Hindlimb muscle (tissue), 1 donor: ENCODE data around the gene C9orf72. TPM values are rescaled to one million over a fixed set of nuclear protein-coding genes. Genes with fewer than 3 reads are reported as not detected.

Source experiments
- DNase-seq: peaks from one replicate; pipeline ENCODE4 v3.0.0-alpha.2; 2013
- polyA plus RNA-seq: library from polyadenylated mRNA; unstranded; fragments of 120-200 nt; gene quantifications from one replicate; pipeline ENCODE4 v1.2.1, GENCODE V29; 2013; ENCODE audit not compliant: insufficient read length

The C9orf72 gene
- polyA plus RNA-seq, 1 donor = 17.7 TPM

GRCh38 chr9:27573634-27574590 is 631 bp upstream of the C9orf72 start:
- DNase-seq = peak; percentile 96

DNA sequence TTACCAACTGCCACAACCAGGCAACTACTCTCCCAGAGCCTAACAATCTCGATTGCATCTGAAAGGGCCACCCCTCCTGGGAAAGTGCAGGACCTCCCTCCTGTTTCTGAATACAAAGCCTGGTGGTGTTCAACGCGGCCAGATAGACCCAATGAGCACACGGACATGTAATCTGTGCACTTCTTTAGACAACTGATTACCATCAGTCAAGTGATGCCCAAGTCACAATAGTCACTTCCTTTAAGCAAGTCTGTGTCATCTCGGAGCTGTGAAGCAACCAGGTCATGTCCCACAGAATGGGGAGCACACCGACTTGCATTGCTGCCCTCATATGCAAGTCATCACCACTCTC is 739 bp downstream of the C9orf72 start:
- DNase-seq = no peak

GRCh38 chr9:27572061-27572460 is 1.2 kb downstream of the C9orf72 start:
- DNase-seq = no peak

GRCh38 chr9:27571011-27571410 is 2.3 kb downstream of the C9orf72 start:
- DNase-seq = no peak

GRCh38 chr9:27569406-27569805 is 3.9 kb downstream of the C9orf72 start:
- DNase-seq = no peak

- no peak for DNase-seq
Measured at GRCh38 chr9:27566118-27566517, 7.2 kb downstream of the C9orf72 start.

DNA sequence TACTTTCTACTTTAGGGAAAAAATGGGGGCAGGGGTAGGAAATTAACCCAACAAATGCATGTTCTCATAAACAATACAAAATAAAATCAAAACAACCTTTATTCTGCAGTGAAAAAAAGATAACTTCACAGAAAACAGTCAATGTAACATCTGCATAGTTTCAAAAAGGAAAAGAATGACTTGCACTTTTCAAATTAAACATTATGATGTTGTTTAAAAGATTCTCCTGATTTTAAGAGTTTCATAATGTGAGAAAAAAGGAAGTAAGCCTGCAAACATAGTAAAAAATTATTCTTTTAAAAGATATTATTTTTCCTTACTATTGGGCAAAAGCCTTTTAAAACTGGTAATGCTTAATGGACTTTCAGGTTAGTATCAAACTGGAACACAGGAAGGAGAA is 7.6 kb downstream of the C9orf72 start:
- DNase-seq = no peak

DNA sequence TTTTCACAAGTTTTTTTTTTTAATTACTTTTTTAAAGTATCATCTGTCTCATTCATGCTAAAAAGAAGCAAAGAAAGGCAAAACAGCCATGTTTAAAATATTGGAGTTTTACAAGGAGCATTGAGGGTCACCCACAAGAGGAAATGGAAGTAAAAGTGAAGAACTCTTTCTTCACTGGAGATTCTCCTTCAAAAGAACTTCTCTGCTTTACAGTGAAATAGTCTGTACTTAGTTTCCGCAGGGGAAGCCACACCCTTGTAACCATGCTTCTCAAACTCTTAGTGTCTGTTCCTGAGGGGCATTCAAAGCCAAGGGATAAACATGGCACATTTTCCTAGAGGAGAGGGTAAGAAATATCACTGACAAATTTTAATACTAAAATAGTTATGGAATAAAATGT is 8.6 kb downstream of the C9orf72 start:
- DNase-seq = no peak

GRCh38 chr9:27563738-27564430 is 9.4 kb downstream of the C9orf72 start:
- no peak for DNase-seq

DNA sequence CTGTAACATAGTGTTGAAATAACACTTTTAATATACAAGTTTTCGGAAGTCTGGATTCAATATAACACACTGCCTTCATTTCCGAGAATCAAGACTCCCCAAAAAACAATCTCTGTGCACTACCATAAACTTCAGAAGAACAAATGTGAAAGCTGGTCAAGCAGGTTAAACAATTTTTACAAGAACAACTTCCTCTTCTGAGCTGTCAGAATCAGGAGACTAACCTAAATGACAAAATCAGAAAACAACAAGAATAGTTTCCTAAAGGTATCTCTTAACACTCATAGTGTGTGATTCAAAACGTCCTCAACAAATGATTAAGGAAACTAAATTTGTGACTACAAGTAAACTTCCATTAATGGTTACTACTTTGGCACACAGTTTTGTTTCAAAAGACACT is 11.6 kb downstream of the C9orf72 start:
- DNase-seq = no peak

GRCh38 chr9:27560457-27560856 is 12.8 kb downstream of the C9orf72 start:
- DNase-seq = no peak

- DNase-seq = no peak
Measured at GRCh38 chr9:27558307-27558706, 15.0 kb downstream of the C9orf72 start.

GRCh38 chr9:27556470-27556869 is 16.8 kb downstream of the C9orf72 start:
- DNase-seq = no peak

DNA sequence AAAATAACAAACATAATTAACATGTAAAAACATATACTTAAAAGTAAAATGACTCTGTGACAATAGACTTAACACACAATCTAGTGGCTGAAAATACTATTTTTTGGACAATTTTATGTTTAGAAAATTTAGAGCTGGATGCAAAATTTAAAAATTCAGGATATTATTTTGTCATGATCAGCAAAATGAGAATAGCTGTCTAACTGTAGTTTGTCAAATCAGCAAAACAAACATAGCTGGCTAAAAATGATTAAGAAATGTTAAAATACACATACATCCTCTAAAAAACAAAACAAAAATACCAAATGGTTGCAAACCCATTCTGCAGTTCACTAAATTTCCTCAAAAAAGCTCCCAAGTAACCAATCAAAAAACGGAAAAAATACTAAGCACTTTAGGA is 18.6 kb downstream of the C9orf72 start:
- no peak for DNase-seq

DNA sequence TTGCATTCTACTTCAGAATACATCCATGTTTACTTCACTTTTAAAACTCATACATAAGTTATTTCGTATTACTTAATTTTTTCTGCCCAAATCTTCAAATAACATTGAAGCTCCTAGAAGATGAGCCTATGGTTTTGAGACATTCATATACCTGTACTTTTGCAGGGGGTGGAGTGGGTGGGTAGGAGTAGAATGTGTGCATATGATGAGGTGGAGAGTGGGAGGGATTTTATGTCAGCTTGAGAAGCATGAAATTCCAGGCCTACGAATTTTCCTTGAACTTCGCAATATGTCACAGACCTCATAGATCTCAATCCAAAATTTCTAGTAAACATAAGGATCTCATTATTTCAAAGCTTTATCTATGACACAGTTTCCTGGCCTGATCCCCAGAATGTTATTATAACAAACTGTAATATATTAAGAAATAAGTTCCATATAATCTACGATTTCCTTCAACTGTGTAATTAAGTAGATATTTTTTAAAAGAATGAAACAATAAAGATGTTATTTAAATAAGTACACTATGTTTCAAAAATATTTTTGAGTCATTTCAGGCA is 24.0 kb downstream of the C9orf72 start:
- DNase-seq = no peak

DNA sequence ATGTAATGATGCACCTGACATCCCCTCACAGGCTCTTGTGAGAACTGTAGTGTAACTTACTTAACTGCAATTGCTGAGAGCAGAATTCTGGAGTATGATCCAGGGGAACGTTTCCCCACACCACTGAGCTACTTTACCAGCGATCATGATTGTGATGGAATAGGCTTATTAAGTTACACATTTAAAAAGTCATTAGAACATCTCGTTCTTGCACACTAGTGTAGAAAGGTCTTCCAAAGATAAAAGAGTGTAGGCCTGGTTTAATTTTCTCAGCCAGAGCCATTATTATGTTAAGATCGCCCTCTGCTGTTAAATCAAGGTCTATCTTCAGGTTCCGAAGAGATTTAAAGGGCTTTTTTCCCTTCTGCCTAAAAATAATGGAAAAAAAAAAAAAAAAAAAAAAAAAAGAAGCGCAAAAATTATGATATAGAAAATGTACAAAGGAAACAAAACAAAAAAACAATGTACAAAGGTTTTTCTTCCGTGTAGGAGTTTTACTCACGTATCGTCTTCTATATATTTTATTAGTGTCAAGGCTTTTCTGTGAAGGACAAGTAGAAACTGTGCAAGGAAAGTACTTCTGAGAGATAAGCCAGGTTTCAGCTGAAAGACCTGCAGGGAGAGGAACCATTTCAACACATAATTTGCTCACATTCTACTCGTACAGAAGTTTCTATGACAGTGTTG is 25.1 kb downstream of the C9orf72 start:
- no peak for DNase-seq

DNA sequence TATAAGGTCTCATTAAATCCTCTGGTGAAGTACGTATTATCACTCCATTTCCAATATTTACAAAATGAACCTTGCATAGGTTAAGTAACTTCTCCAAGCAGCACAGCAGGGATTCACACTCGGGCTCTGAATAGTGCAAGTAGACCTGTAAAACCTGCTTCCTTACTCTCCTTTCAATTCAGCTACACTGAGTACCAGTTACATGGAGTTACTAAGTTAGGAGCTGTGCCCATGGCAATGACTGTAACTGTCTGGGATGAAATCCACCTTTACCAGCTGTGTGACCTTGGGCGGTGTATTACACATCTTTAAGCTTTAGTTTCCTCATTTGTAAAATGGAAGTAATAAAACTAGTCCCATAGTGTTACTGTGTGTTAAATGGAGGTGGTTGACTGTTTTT is 27.8 kb downstream of the C9orf72 start:
- DNase-seq = no peak

- DNase-seq = no peak
Measured at GRCh38 chr9:27542508-27542907, 30.8 kb downstream of the C9orf72 start.

- DNase-seq = no peak
Measured at GRCh38 chr9:27541740-27542139, 31.5 kb downstream of the C9orf72 start.

DNA sequence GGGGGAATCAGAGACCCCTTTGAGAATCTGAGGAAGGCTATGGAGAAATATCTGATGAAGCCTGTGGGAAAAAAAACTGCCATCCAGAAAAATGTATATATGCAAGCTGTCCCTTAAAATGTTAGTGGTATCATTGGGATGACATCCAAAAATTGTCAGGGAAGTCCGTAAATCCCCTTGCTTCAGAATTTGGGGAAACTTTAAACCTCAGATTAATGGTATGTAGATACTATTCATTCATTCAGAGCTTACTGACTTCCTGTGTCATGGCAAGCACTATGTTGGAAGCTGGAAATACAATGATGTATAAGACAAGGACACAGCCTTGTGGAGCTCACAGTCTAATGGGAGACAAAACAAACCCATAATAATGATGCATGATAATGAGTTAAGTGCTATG is 32.8 kb downstream of the C9orf72 start:
- no peak for DNase-seq

GRCh38 chr9:27539479-27540441 is 33.5 kb downstream of the C9orf72 start:
- peak; percentile 74 for DNase-seq

DNA sequence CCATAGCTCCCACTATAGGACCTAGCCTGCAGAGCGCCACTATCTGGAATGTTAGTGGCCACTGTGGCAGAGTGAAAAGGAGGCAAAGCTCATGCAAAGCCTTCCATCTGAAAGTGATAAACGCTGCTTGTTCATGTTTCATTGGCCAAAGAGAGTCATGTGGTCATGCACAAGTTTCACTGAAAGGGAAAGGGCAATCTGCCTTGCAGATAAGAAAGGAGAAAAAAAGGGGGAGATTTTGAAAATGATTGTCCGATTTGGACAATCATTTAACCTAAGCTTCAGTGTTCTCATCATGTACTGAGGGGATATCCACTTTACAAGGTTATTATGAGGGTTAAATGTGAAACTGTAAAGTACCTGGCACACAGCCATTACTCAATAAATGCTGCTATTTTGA is 34.6 kb downstream of the C9orf72 start:
- no peak for DNase-seq
